ENCODE results near the gene CD300E.

- no peak for TF ChIP-seq CTCF (IDR thresholded peaks at IDR 0.05)
- no peak for TF ChIP-seq POLR2A (IDR thresholded peaks at IDR 0.05)
Measured at GRCh38 chr17:74561586-74561985, 62.0 kb downstream of the CD300E start.
